Measurements from ENCODE around the gene KRTAP10-3. TPM values are rescaled to one million over a fixed set of nuclear protein-coding genes. Genes with fewer than 3 reads are reported as not detected.
"Not testable (repeated sequence)": the region's sequence is repeated elsewhere in the genome, so short reads cannot be mapped to it uniquely, and the experiment has no call there.

Gene KRTAP10-3
- total RNA-seq, 1 donor from 2014 or later = not detected

- no peak within 1 kb of the TSS for H3K4me3 Mint-ChIP-seq (ENCODE audit: unreplicated experiment)
- peak; percentile 83 for DNase-seq (ENCODE audit: extremely low spot score, unreplicated experiment)
- H3K9me3 Mint-ChIP-seq (ENCODE audit: unreplicated experiment) = peaks cover 10% of the 10 kb centered on the region
- no peak for TF ChIP-seq CTCF (IDR thresholded peaks at IDR 0.05)
- H3K27me3 Mint-ChIP-seq (ENCODE audit: unreplicated experiment) = peaks cover 50% of the 10 kb centered on the region
- H3K4me1 Mint-ChIP-seq (ENCODE audit: unreplicated experiment) = peaks cover 3% of the 10 kb centered on the region
- H3K36me3 Mint-ChIP-seq (ENCODE audit: unreplicated experiment) = peaks cover 5% of the 10 kb centered on the region
- H3K27ac Mint-ChIP-seq (ENCODE audit: unreplicated experiment) = no peak within 1 kb of the TSS
Measured at GRCh38 chr21:44551340-44551961, 7.1 kb downstream of the KRTAP10-3 start, which contains the start of gene KRTAP10-2. Gene KRTAP10-2, minus strand, starts transcription at chr21:44551505. Its CDS starts 47 bp downstream, at chr21:44551458.

GRCh38 chr21:44550807-44551206, 7.8 kb downstream of the KRTAP10-3 start:
- Mint-ChIP-seq H3K36me3 (ENCODE audit: unreplicated experiment) (peaks cover 5% of the 10 kb centered on the region), H3K9me3 (ENCODE audit: unreplicated experiment) (peaks cover 10% of the 10 kb centered on the region), H3K4me1 (ENCODE audit: unreplicated experiment) (peaks cover 3% of the 10 kb centered on the region), H3K27me3 (ENCODE audit: unreplicated experiment) (peaks cover 47% of the 10 kb centered on the region), H3K27ac (ENCODE audit: unreplicated experiment) (no peak overlapping the region), H3K4me3 (ENCODE audit: unreplicated experiment) (no peak overlapping the region)
- no peak for TF ChIP-seq CTCF (IDR thresholded peaks at IDR 0.05)
- DNase-seq (ENCODE audit: extremely low spot score, unreplicated experiment) = no peak

- H3K36me3 Mint-ChIP-seq (ENCODE audit: unreplicated experiment); H3K4me3 Mint-ChIP-seq (ENCODE audit: unreplicated experiment); H3K27ac Mint-ChIP-seq (ENCODE audit: unreplicated experiment); H3K4me1 Mint-ChIP-seq (ENCODE audit: unreplicated experiment): not testable (repeated sequence)
- Mint-ChIP-seq H3K9me3 (ENCODE audit: unreplicated experiment) (peaks cover 16% of the 10 kb centered on the region), H3K27me3 (ENCODE audit: unreplicated experiment) (peaks cover 45% of the 10 kb centered on the region)
- DNase-seq (ENCODE audit: extremely low spot score, unreplicated experiment) = peak; percentile 84
Measured at GRCh38 chr21:44550285-44550684, 8.3 kb downstream of the KRTAP10-3 start.

GRCh38 chr21:44549525-44550211, 8.9 kb downstream of the KRTAP10-3 start:
- peaks cover 16% of the 10 kb centered on the region for H3K9me3 Mint-ChIP-seq (ENCODE audit: unreplicated experiment)
- DNase-seq (ENCODE audit: extremely low spot score, unreplicated experiment) = no peak
- no peak overlapping the region for H3K4me3 Mint-ChIP-seq (ENCODE audit: unreplicated experiment)
- peaks cover 41% of the 10 kb centered on the region for H3K27me3 Mint-ChIP-seq (ENCODE audit: unreplicated experiment)
- no peak for TF ChIP-seq CTCF (IDR thresholded peaks at IDR 0.05)
- H3K36me3 Mint-ChIP-seq (ENCODE audit: unreplicated experiment) = peaks cover 5% of the 10 kb centered on the region
- H3K27ac Mint-ChIP-seq (ENCODE audit: unreplicated experiment) = no peak overlapping the region
- peaks cover 3% of the 10 kb centered on the region for H3K4me1 Mint-ChIP-seq (ENCODE audit: unreplicated experiment)

GRCh38 chr21:44548922-44549321, 9.7 kb downstream of the KRTAP10-3 start:
- H3K36me3 Mint-ChIP-seq (ENCODE audit: unreplicated experiment) = peaks cover 5% of the 10 kb centered on the region
- peaks cover 3% of the 10 kb centered on the region for H3K4me1 Mint-ChIP-seq (ENCODE audit: unreplicated experiment)
- H3K27ac Mint-ChIP-seq (ENCODE audit: unreplicated experiment) = no peak overlapping the region
- peaks cover 34% of the 10 kb centered on the region for H3K27me3 Mint-ChIP-seq (ENCODE audit: unreplicated experiment)
- no peak for DNase-seq (ENCODE audit: extremely low spot score, unreplicated experiment)
- H3K9me3 Mint-ChIP-seq (ENCODE audit: unreplicated experiment) = peaks cover 16% of the 10 kb centered on the region
- TF ChIP-seq CTCF (IDR thresholded peaks at IDR 0.05) = no peak
- no peak overlapping the region for H3K4me3 Mint-ChIP-seq (ENCODE audit: unreplicated experiment)
